MV-4-11 (cell line): ENCODE data around the gene ITPKA.

Experiments used
- DNase-seq: peaks from one replicate; lab custom pipeline; 2025; lab: John Stamatoyannopoulos, UW

Gene ITPKA

GRCh38 chr15:41511331-41511898 is 17.7 kb downstream of the ITPKA start:
- no peak for DNase-seq

- DNase-seq: no peak
Measured at GRCh38 chr15:41511899-41512369, 18.3 kb downstream of the ITPKA start.

GRCh38 chr15:41512512-41512939 is 18.9 kb downstream of the ITPKA start:
- DNase-seq: no peak

- peak; percentile 67 for DNase-seq
Measured at GRCh38 chr15:41512940-41513505, 19.3 kb downstream of the ITPKA start.

- peak; percentile 44 for DNase-seq
Measured at GRCh38 chr15:41513506-41514227, 20.0 kb downstream of the ITPKA start, which contains the start of gene LTK. TSS of gene LTK (minus strand) at chr15:41513827. CDS start at chr15:41513709, 118 bp downstream.

- no peak for DNase-seq
Measured at GRCh38 chr15:41517895-41518449, 24.3 kb downstream of the ITPKA start.

GRCh38 chr15:41520636-41521035 is 27.0 kb downstream of the ITPKA start:
- DNase-seq: no peak

- DNase-seq: no peak
Measured at GRCh38 chr15:41521614-41522013, 27.9 kb downstream of the ITPKA start.

GRCh38 chr15:41523097-41523496 is 29.4 kb downstream of the ITPKA start:
- no peak for DNase-seq

- no peak for DNase-seq
Measured at GRCh38 chr15:41530363-41530956, 36.8 kb downstream of the ITPKA start.

GRCh38 chr15:41535544-41535943 is 41.9 kb downstream of the ITPKA start:
- no peak for DNase-seq

- DNase-seq: no peak
Measured at GRCh38 chr15:41536866-41537265, 43.2 kb downstream of the ITPKA start.

- no peak for DNase-seq
Measured at GRCh38 chr15:41543521-41543870, 49.8 kb downstream of the ITPKA start.

GRCh38 chr15:41544650-41545015 is 51.0 kb downstream of the ITPKA start:
- no peak for DNase-seq

- no peak for DNase-seq
Measured at GRCh38 chr15:41545218-41545617, 51.5 kb downstream of the ITPKA start.

GRCh38 chr15:41546851-41547786 is 53.4 kb downstream of the ITPKA start:
- DNase-seq: no peak

GRCh38 chr15:41550066-41550775 is 56.5 kb downstream of the ITPKA start:
- no peak for DNase-seq
